NCI-H1694 treated with DMSO at 0.1 percent for 48 hours (cell line): ENCODE results near the gene GIGYF2.

ENCODE experiments used
- DNase-seq: peaks from one replicate; lab custom pipeline; 2025; lab: John Stamatoyannopoulos, UW

GIGYF2 gene

DNA sequence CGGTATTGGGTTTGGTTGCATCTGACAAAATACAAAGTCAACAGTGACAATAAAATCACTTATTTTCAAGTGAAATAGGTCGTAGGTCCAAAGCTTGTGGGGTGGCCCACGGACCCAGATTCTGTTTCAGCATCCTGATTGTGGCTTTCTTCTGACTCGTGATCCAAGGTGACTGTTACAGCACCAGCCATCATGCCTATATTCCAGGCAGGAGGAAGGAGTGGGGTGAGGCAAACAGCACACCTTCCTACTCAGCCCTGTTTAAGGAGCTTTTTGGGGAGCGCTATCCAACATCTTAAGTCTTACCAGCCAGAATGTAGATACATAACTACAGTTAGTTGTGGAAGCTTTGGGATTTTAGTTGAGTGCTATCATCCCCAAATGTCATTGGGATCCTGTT, 164.2 kb downstream of the GIGYF2 start:
- no peak for DNase-seq

DNA sequence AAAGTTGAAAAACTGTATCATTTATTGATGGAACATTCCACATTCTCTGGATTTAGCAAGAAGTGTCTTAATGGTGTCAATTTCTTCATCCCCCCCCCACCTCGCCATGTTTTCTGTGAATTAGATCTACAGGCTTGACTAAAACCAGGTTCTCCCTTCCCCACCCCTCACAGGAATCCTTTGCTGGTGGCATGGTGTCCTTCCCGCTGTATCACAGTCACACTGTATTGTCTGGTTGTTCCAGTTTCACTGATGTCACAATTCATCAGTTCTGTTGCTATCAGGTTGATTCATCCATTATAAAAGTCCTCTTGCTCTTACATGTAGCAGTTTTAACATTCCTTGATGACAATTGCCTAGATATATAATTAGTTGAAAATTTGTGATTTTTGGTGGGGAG, 166.9 kb downstream of the GIGYF2 start:
- no peak for DNase-seq

DNA sequence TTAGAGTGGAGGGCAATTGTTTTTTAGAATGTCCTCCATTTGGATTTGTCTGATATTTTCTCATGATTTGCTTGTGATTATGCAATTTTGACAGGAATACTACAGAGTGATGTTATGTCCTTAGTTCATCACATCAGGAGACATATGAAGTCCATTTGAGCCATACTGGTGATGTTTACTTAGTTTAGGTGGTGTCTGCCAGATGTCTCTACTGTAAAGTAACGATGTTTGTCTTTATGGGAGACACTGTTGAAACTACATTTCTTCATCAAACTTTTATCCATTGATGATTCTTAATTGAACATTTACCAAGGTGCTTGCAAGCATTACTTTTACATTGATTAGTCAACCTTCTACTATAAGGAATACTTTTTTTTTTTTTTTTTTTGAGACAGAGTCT, 168.0 kb downstream of the GIGYF2 start:
- DNase-seq = no peak

DNA sequence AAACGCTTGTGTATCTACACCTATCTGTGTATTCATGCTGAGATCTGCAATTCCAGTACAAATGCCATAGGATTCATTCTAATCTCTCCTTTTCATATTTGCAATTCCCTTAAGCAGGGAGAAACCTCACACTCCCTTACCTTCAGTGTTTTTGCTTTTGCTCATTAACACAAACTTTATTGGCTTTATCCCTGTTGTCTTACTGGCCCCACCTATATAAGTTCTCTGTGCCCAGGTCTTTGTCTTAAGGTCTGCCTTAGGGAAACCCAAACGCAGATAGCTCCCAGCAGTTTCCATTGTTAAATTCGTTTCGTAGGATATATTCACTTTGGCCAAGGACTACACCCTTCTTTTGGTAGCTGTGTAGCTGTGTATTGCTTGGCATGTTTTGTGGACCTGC, 169.0 kb downstream of the GIGYF2 start:
- no peak for DNase-seq

DNA sequence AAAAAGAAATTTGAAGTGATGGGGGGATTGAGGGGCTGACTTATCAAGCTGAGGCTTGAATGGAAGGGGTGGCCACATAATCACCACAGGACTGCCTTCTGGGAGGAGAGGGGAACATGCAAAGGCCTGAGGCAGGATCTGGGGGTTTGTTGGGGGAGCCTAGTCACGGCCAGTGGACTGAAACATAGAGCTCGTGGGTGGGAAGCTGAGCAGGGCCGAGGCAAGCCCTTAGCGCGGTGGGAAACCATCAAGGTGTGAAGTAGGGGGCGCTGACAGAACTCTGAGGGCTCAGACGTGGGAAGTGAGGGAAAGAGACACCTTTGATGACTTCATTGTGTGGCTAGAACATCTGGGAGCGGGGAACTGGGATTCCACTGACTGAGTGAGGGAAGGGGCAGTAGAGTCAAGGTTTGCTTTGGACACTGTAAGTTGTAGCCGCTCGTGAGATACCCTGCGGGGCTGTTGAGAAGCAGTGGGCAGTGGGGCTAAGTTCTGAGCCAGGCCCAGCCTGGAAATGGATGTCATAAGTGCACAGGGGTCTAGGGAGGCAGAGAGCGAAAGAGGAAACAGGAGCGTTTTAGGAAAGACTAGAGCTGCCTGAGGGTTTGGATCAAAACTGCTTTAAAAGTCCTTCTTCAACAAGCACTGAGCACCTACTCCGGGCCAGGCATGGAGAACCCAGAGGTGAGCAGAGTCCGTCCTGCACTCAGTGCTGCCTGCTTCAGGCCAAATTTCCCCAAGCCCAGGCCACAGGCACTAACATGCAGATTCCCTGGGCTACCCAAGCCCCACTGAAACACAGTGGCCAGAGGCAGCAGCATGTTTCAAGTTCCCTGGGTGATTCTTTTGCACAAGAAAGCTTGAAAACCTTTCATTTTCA, 172.2 kb downstream of the GIGYF2 start:
- no peak for DNase-seq

DNA sequence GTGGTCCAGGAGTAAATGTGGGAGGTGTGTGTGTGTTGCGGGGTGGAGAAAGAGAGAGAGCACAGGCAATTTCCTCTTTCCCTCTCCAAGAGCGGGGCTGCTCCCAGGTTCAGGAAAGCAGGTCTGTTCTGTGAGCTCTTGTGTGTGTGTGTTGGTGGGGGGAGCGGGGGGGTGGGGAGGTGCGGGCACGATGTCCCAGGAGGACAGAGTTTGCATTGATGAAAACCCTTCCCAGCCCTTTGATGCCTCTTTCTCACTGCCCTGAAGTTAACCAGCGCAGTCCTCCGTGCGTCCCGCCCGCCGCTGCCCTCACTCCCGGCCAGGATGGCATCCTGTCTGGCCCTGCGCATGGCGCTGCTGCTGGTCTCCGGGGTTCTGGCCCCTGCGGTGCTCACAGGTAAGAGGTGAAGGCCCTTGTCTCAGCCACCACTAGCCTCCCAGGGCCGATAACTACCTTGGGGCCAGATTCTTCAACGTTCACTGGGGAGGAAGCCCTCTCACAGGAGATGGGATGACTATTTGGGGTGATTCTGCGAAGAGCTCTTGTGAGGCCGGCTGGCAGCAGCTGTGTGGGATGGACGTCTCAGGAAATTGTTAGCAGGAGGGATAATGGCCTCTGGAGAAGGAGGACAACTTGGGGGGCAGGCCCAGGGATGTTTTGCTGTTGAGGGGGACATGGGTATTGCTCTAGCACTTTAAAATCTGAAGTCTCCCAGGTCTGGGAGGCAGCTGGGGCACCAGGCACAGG, 173.1 kb downstream of the GIGYF2 start, which contains the start of gene SNORC:
Gene SNORC, plus strand, starts transcription at position 247 of the 748 bp plus-strand sequence. Its CDS starts 78 bp downstream, at position 325.
- DNase-seq = no peak

DNA sequence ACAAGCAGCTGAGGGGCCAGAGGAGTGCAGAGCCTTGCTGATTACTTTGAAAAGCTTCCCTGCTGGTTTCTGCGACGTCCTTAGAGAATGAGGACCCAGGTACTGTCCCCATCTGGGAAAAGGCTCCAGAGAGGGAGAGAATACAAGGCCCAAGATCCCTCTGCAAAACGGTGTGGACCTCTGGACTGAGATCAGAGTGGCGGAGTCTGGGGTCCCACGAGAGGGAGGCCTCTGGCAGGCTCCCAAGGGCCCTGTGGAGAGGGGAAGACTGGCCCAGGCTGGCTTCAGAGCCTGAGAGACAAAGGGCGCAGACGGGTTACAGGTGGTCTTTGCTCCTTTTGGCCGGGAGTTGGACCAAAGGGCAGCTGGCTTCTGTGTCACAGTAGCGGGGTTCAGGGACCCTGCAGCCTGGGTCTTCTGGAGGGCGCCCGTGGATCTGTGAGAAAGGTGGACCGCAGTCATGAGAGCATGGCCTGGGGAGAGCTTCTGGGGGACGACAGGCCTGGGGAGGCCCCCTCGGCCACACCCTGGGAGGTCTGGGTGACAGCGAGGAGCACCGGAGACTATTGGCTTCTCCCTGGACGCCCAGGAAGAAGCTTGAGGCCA, 173.7 kb downstream of the GIGYF2 start:
- DNase-seq = no peak

DNA sequence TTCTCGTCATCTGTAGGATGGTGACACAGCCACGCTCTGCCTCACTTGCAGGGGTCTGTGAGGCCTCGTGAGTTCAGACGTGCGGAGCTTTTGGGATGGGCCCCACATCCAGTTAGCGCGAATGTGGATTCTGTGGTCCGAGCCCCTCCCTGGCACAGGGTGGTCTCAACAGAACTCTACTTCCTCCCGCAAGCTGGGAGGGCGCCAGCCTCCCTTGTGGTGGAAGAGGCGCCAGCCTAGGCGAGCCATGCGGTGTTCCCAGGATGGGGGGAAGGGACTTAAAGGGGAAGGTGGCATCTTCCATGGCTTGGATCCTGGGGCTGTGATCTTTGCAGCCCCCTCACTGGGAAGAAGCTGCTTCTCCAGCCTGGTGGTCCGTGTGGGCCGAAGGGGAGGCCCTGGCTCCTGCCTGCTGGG, 174.3 kb downstream of the GIGYF2 start:
- no peak for DNase-seq

DNA sequence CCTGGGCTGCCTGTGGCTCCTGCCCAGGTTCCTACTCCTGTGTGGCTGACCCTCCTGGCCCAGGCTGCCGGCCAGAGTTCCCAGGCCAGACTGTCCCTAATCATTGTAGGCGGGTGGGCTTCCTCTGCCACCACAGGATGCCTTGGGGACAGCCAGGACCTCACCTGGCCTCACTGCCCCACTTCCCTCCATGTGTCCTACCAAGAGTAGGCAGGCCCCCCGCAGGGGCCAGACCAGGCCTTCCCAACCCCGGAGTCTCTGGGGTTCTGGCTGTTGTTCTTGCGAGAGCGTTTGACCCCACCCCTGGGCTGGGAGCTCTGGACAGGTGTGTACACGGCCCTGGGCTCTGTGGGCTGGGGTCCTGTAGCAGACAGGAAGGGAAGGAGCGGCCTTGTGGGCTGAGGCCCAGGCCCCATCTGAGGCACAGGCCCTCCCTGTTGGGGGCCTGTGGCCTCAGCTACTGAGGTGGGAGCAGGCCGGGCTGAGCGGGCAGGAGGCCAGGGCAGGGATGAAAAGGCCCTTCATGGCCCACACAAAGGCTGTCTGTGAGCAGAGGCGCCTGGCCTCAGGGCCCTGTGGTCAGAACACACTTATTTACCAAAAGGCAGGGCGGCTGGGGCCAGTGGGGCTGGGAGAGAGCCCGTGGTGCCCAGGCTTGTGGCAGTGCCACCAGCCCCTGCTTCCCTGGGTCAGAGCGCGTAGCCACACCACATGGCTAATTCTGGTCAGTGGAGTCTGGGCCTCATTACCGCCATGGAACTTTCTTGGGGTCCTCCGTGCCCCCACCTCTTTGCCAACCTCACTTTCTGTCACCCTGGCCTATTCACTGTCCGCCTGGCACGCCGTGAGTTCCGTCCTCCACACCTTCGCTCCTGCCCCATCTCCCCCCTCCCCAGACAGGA, 175.0 kb downstream of the GIGYF2 start:
- DNase-seq = no peak

DNA sequence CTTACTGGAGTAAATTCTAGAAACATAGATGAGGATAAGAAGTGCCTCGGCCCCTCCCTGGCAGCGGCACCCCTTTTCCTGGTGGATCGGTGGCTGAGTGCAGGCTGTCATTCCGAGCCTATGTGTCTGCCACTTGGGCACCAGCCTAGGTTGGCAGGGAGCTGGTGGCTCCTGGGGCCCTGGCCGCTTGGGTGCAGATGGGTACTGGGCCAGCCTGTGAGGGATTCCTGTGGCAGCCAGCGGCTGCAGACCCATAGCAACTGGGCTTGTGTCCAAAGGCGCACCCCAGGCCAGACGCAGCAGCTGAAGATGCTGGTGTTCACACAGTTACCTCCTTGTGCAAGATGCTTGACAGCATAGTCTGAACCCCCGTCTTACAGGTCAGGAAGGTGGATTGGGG, 175.7 kb downstream of the GIGYF2 start:
- no peak for DNase-seq

DNA sequence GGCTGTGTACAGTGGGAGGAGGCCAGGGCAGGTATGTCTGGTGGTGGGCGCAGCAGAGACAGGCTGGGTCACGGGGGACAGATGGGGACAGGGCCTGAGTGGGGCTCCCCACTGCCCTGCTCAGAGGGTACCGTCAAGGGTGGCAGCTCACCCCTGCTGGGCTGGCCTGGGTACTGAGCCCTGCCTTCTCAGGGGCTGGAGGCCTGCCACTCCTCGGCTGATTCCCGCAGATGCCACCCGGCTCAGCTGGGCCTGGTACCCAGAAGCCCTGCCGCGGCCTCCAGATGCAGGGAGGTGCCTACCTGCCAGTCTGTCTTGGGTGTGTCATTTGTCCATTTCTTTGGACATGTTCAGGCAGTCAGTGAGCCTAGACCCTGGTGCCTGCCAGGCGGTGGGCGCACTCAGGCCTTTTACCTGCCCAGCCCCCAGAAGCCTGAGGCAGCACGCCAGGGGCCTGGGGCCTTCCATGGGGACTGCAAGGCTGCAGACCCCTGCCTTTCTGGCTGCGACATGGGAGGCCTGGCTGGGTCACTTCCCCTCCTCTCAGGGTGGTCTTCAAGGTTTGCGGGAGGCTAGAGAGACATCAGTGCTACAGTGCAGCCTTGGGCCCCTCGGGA, 176.3 kb downstream of the GIGYF2 start:
- no peak for DNase-seq

DNA sequence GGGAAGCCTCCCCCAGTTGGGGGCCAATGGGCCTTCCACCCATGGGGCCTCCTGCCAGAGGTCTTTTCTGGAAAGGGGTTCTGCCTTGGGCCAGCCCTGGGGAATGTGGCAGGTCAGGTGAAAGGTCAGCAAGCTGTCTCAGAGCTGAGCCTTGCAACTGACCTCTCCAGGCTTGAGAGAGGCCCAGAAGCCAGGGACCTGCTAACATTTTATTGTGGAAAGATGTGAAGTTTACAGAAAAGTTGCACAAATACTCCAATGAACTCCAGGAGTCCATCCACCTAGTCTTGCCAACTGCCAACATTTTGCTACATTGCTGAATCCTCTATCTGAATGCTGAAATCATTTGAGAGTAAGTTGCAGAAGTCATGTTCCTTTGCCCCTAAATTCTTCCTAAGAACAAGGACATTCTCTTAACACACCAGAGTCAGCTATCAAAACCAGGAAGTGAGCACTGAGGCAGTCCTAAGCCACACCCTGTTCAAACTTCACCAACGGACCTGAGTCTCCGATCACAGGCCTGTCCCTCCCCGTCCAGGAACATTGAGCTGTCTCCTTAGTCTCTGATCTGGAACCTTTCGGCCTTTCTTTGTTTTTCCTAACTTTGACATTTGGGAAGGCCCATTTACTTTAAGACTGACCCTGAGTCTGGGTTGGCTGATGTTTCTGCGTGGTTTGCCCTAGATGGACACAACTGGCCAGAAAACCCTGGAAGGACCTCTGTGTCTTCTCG, 176.9 kb downstream of the GIGYF2 start:
- no peak for DNase-seq

DNA sequence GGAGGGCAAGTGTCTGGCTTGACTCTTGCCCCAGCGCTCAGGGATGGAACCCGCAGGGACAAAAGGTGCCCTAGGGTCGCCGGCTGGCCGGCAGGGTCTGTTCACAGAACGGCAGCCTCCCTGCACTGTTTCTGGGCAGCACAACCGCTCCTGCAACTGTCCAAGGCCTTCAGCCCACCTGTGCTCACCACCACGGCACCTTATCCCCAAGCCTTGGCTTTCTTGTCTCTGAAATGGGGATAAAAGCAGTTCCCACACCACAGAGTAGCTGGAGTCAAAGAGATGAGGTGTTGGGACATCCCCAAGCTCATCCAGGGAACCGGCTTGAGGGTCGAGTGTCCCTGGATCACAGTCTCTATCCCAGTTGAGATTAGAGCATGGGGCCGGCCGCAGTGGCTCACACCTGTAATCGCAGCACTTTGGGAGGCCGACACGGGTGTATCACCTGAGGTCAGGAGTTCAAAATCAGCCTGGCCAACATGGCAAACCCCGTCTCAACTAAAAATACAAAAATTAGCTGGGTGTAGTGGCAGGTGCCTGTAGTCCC, 177.6 kb downstream of the GIGYF2 start:
- DNase-seq = no peak

DNA sequence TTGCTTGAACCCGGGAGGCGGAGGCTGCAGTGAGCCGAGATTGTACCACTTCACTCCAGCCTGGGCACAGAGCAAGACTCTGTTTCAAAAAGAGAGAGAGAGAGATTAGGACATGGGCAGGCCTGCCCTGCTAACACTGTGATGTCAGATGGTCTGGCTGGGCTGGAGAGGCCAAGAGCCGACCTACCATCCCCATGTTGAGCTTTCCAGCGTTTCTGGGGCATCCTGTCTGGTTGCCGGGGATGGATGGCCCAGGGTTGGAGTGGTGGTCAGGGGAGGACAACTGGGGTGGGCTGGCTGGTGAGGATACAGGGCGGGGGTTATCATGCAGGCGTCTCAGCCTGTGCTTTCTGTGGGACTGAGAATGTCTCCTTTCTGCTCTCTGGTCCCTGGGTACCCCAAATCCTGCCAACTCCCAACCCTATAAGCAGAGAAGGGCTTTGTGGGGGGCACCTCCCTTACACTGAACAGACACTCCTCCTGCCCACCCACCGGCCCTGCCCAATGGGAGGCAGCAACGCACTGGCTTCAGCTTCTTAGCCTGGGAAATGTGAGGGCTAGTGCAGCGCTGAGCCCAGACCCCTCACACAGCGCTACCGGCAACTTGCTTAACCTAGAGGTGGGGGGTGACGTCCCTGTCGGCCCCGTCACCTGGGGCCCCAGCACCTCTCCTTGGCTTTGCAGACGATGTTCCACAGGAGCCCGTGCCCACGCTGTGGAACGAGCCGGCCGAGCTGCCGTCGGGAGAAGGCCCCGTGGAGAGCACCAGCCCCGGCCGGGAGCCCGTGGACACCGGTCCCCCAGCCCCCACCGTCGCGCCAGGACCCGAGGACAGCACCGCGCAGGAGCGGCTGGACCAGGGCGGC, 178.4 kb downstream of the GIGYF2 start:
- DNase-seq = no peak

DNA sequence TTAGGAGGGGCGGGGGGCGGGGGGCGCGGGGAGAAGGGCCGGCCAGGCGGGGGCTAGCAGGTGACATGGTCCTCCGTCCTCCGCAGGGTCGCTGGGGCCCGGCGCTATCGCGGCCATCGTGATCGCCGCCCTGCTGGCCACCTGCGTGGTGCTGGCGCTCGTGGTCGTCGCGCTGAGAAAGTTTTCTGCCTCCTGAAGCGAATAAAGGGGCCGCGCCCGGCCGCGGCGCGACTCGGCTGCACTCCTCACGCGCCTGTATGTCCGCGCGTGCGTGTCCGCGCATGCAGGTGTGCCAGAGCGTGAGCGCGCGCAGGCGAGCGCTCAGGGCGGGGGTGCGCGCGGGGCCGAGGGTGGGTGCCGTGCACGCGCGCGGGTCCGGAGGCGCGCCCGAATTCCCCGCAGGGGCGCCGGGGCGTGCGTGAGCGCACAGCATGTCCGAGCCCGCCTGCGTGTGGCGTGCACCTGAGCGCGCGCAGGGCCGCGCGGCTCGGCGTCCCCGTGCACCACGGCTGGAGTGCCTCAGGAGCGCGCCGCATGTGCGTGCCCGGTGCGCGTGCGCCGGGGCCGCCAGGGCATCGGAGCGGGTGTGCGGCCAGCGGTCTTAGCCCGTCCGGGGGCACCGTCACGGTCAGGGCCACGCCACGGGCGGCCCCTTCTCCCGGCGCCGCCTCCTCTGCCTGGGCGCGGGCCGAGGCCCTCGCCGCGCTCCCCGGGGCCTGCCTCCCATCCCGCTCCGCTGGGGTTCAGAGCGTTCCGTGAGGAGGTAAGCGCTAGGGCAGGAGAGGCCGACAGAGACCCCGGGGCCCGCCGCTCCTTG, 179.2 kb downstream of the GIGYF2 start:
- no peak for DNase-seq

DNA sequence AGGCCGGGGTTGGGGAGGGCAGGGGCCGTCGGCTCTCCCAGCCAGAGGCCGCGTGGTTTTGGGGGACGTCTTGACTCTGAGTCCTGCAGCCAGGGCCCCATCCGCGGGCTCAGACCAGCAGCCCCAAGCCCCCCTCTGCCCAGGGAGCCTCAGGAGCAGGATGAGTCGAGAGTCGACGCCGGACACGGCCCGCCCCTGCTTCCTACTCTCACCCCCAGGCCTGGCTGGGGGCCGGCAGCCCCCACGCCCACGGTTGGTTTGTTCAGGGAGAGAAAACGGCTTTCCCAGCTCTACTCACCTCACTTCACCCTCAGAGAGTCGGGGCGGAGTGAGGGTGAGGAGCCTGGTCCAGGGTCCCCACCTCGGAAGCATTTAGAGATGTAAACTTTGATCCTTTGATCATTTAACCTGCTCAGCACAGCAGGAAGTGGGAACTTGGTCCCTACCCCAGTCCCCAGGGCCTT, 179.9 kb downstream of the GIGYF2 start:
- no peak for DNase-seq

DNA sequence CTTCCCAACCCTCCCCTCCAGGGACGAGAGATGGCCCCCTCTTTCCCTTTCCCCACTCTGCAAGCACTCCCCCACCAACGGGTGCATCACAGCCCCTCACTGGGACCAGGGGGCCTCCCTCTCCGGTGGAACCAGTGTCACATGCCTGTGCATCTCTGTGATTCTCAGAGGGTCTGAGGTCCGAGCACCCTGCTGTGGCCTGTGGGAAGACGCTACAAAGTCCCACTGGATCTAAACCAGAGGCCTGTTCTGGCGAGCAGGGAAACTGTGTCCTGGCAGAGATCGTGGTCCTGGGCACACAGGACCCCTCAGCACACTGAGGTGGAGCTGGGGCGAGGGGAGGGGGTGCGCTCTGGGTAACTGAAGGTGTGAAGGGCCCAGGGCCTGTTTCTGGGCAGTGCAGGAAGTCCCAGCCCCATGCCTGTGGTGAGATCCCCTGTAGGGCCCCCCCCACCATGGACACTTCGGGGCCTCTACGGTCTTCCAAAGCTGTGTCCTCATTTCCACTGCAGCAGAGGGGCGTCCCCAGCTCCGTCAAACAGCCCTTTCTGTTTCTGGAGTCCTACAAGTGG, 180.9 kb downstream of the GIGYF2 start:
- no peak for DNase-seq
